ENCODE data around the gene COL28A1. TPM values are rescaled to one million over a fixed set of nuclear protein-coding genes. Genes with fewer than 3 reads are reported as not detected.

Gene COL28A1
- total and polyA plus RNA-seq, 2 of the 13 experiments (the other 11 are each of a cell fraction or from before 2014, with no cell fraction given) = 0.07 to 0.15 TPM

- POLR2A ChIA-PET = no interaction called here
- no peak overlapping the region for H3K4me3 ChIP-seq (replicated peaks in 1 of 3; ENCODE audit: insufficient read depth in 1 of 3, low read depth in 2 of 3, low read length in 3 of 3)
- no peak overlapping the region for H2AFZ ChIP-seq (ENCODE audit: low read length)
- H3K9me3 ChIP-seq (ENCODE audit: low read length) = no peaks in the 10 kb centered on the region
- no peaks in the 10 kb centered on the region for H3K36me3 ChIP-seq (replicated peaks in 1 of 2; ENCODE audit: control insufficient read depth in 1 of 2, insufficient read depth in 2 of 2, low read length in 2 of 2)
- CTCF ChIA-PET (ENCODE audit: low intra/inter-chr PET ratio, low total read pairs) = no interaction called here
- ATAC-seq = no peak
- no peak for FAIRE-seq
- H4K20me1 ChIP-seq (ENCODE audit: insufficient read depth, low read length) = no peaks in the 10 kb centered on the region
- 0 out of 5 replicates have a peak, but pooled peaks cover 0 to 3% of the 10 kb centered on the region in 2 experiments for H3K27me3 ChIP-seq (ENCODE audit: control insufficient read depth in 1 of 2, insufficient read depth in 2 of 2, low read length in 2 of 2)
- 73% methylated on average over 7 of the region's 7 CpGs for WGBS (ENCODE audit: low lambda C conversion rate)
- H3K79me2 ChIP-seq (ENCODE audit: insufficient read depth, low read length) = no peaks in the 10 kb centered on the region
- TF ChIP-seq ZNF737 (CRISPR knock-in tag; IDR thresholded peaks at IDR 0.05; ENCODE audit: borderline replicate concordance) = no peak
- TF ChIP-seq IRX3 (CRISPR knock-in tag; IDR thresholded peaks at IDR 0.05; ENCODE audit: borderline replicate concordance, low read depth) = no peak
- no TSS peak for BruUV-seq (replicated peaks)
- no peaks in the 10 kb centered on the region for H3K4me1 ChIP-seq (ENCODE audit: insufficient read depth, low read length)
- intact Hi-C loops (cut with micrococcal nuclease; ENCODE audit: unreplicated experiment) (no loop called here), in situ Hi-C loops (cut with HindIII; ENCODE audit: extremely low pct_ligation_motif_present, low pct_unique_long_range_greater_than_20kb) (no loop called here)
- H3K9ac ChIP-seq (ENCODE audit: insufficient read depth, low read depth, low read length) = no peak overlapping the region
- DNase-seq (ENCODE audit: low spot score) = no peak
- H3K4me2 ChIP-seq (ENCODE audit: low read depth, low read length) = no peak overlapping the region
- no peak overlapping the region for H3K27ac ChIP-seq (ENCODE audit: extremely low read length, insufficient read depth, low read length)
Measured at GRCh38 chr7:7432979-7433378, 102.7 kb downstream of the COL28A1 start.

- Histone ChIP-seq H3K4me3 (replicated peaks in 1 of 3; ENCODE audit: insufficient read depth in 1 of 3, low read depth in 2 of 3, low read length in 3 of 3) (no peak overlapping the region), H3K27ac (ENCODE audit: extremely low read length, insufficient read depth, low read length) (no peak overlapping the region), H3K4me1 (ENCODE audit: insufficient read depth, low read length) (no peaks in the 10 kb centered on the region), H2AFZ (ENCODE audit: low read length) (no peak overlapping the region), H3K36me3 (replicated peaks in 1 of 2; ENCODE audit: control insufficient read depth in 1 of 2, insufficient read depth in 2 of 2, low read length in 2 of 2) (no peaks in the 10 kb centered on the region), H3K79me2 (ENCODE audit: insufficient read depth, low read length) (no peaks in the 10 kb centered on the region), H3K4me2 (ENCODE audit: low read depth, low read length) (no peak overlapping the region), H3K27me3 (ENCODE audit: control insufficient read depth in 1 of 2, insufficient read depth in 2 of 2, low read length in 2 of 2) (0 out of 5 replicates have a peak, but pooled peaks cover 0 to 3% of the 10 kb centered on the region in 2 experiments), H3K9ac (ENCODE audit: insufficient read depth, low read depth, low read length) (no peak overlapping the region), H4K20me1 (ENCODE audit: insufficient read depth, low read length) (no peaks in the 10 kb centered on the region), H3K9me3 (ENCODE audit: low read length) (no peaks in the 10 kb centered on the region)
- in situ Hi-C loops (cut with HindIII; ENCODE audit: extremely low pct_ligation_motif_present, low pct_unique_long_range_greater_than_20kb) = loop anchor here (5.0 to 10.0 kb wide), 2 partner anchors 108 to 786 kb away; partner anchors contain the start of gene COL28A1
- intact Hi-C loops (cut with micrococcal nuclease; ENCODE audit: unreplicated experiment) = loop anchor here (10.0 kb wide), 2 partner anchors 216 to 336 kb away; partner anchors contain the start of gene UMAD1
- ChIA-PET CTCF (ENCODE audit: low intra/inter-chr PET ratio, low total read pairs) (no interaction called here), POLR2A (no interaction called here)
- no TSS peak for BruUV-seq (replicated peaks)
- 40% methylated on average over 4 of the region's 4 CpGs for WGBS (ENCODE audit: low lambda C conversion rate)
- no peak for FAIRE-seq
- ATAC-seq = no peak
- DNase-seq (ENCODE audit: low spot score) = no peak
- TF ChIP-seq HINFP (CRISPR knock-in tag; IDR thresholded peaks at IDR 0.05; ENCODE audit: low read depth) = no peak
- no peak for TF ChIP-seq ATF3 (CRISPR knock-in tag; IDR thresholded peaks at IDR 0.05)
- no peak for TF ChIP-seq PBX3 (CRISPR knock-in tag; IDR thresholded peaks at IDR 0.05; ENCODE audit: borderline replicate concordance)
- no peak for TF ChIP-seq ARID4A (CRISPR knock-in tag; IDR thresholded peaks at IDR 0.05; ENCODE audit: borderline replicate concordance)
- TF ChIP-seq ZNF749 (CRISPR knock-in tag; IDR thresholded peaks at IDR 0.05; ENCODE audit: borderline replicate concordance) = no peak
- no peak for TF ChIP-seq ZNF101 (CRISPR knock-in tag; IDR thresholded peaks at IDR 0.05; ENCODE audit: borderline replicate concordance, low read depth)
- TF ChIP-seq ZNF33A (CRISPR knock-in tag; IDR thresholded peaks at IDR 0.05; ENCODE audit: borderline replicate concordance) = no peak
- no peak for TF ChIP-seq MEIS1 (CRISPR knock-in tag; IDR thresholded peaks at IDR 0.05; ENCODE audit: borderline replicate concordance)
Measured at GRCh38 chr7:7428806-7429205, 106.9 kb downstream of the COL28A1 start.

Data from HepG2 (cell line).